GM12865 (cell line): ENCODE data around the gene POLE.

Experiments used
- DNase-seq: peaks from one replicate; pipeline ENCODE4 v3.0.0; 2010; ENCODE audit warnings: low read depth
- H3K4me3 ChIP-seq: 2 replicates; pipeline ENCODE4 v1.5.1; 2011; ENCODE audit warnings: mild to moderate bottlenecking, low read depth, low read length, control low read depth
- TF ChIP-seq, protein P1 (sequence below): IDR thresholded peaks from 2 replicates; pipeline ENCODE4 v1.5.1; 2011; ENCODE audit warnings: low read length, control low read depth, low read depth, inconsistent platforms; ENCODE audit not compliant: insufficient read depth; ENCODE audit errors: missing control alignments

POLE gene

DNA sequence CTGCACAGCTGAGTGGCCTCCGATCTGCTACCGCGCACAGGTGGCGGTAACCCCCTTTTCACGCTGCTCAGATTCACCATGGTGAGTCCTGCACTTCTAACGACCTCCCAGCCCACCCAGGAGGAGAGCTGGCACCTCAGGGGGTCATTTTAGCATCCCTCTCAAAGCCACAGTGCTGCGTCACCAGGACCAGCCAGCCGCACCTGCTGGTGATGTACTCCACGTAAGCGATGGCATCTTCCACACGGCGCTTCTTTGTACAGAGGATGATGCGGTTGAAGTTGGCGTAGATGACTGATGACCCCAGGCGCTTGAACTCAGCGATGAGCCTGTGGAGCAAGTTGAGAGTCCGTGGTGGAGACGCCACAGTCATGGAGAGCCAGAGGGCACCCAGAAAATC is 49.3 kb downstream of the POLE start:
- TF ChIP-seq, protein P1, sequence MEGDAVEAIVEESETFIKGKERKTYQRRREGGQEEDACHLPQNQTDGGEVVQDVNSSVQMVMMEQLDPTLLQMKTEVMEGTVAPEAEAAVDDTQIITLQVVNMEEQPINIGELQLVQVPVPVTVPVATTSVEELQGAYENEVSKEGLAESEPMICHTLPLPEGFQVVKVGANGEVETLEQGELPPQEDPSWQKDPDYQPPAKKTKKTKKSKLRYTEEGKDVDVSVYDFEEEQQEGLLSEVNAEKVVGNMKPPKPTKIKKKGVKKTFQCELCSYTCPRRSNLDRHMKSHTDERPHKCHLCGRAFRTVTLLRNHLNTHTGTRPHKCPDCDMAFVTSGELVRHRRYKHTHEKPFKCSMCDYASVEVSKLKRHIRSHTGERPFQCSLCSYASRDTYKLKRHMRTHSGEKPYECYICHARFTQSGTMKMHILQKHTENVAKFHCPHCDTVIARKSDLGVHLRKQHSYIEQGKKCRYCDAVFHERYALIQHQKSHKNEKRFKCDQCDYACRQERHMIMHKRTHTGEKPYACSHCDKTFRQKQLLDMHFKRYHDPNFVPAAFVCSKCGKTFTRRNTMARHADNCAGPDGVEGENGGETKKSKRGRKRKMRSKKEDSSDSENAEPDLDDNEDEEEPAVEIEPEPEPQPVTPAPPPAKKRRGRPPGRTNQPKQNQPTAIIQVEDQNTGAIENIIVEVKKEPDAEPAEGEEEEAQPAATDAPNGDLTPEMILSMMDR = no peak
- H3K4me3 ChIP-seq = no peak overlapping the region
- no peak for DNase-seq

DNA sequence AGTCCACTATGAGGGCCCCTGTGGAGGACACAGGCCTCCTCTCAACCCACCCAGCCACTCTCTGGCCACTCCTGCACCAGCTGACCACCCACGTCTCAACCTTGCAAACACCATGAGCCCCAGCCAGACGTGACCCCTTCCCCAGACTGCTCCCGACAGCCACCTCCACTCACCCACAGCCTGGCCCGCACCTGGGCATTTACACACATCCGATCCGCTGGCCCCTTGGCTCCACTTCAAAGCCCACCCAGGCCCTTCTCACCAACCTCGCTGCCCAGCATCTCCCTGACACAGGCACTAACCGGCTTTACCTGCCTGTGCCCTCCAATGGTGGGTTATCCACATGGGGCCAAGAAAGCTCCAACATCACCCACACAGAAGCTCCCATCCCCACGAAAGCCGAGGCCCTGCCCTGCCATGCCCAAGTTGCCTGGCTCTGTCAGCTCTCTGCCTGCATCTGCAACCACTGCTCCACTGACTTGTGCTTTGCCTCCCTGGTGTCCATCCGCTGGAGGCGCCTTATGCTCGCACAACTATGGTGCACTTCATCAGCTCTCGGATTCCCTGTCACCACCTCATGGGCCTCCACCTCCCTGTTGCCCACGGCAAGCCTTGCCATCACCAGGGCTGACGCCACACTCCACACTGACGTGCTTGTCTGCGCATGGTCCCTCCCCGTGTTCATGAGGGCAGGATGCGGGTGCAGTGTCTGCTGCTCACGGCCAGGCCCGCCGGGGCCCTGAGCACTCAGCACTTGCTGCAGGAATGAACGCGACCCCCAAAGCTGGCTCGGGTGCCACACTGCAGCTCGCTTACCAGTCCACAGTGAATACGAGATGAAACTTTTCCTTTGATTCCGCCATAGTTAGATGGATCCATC is 51.8 kb downstream of the POLE start:
- TF ChIP-seq, protein P1 = no peak
- H3K4me3 ChIP-seq = no peak overlapping the region
- DNase-seq = no peak

DNA sequence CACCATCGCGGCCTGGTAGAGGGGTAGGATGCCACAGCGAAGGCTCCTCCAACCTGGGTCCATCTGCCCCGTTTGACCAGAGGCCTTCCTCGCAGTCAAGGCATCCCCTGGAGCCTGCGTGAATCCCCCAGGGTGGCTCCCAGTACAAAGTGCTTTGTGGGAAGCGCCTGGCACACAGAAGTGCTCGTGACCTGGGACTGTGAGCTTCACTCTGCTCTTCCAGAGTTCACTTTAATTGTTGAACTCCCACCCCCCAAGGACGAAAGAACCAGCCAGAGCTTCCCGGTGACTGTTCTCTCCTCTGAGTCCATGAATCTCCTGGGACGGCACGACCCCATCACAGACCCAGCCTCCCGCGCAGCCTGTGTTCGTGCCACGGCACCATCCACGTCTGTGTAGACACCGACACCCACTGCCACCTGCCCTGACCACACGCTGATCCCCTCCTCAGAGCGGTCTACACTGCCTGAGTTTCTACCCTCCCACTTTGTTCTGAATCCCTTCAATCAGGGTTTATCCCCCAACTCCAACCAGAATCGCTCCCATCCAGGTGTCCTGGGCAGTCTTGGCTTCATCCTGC is 52.6 kb downstream of the POLE start:
- TF ChIP-seq, protein P1 = no peak
- no peak overlapping the region for H3K4me3 ChIP-seq
- DNase-seq = no peak

DNA sequence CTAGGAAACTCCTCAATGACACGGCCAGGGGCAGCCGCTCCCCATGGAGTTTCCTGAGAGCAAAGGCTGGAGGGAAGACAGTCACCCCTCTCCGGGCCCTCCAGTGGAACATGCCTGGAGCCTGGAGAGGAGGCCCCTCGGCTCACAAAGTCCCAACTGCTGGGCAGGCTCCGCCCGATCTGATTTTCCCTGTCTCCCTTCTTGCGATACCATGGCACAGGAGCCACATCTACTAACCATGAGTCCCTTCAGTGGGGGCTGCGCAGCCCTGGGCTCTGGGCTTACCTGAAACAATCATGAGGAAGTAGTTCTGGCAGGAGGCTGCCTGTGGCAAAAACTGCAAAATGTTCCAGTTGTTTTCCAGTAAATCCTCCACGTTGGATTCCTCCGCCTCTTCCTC is 53.2 kb downstream of the POLE start:
- TF ChIP-seq, protein P1 = no peak
- DNase-seq = no peak
- no peak overlapping the region for H3K4me3 ChIP-seq

DNA sequence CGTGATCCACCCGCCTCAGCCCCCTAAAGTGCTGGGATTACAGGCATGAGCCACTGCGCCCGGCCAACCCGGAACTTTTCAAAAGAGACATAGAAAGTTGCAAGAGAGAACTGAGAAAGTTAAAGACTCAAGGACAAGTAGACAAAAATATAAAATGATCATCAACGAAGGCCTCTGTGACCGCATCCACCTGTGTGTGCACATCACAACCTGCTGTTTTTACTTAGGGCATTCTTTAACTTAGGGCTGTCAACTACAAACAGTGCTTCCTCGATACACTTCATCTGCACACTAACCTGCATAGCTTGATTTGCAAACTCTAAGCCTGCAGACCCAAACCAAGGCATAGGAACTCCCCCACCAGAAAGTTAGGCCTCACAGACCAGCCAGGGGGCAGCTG is 53.7 kb downstream of the POLE start:
- no peak for DNase-seq
- TF ChIP-seq, protein P1 = no peak
- no peak overlapping the region for H3K4me3 ChIP-seq

DNA sequence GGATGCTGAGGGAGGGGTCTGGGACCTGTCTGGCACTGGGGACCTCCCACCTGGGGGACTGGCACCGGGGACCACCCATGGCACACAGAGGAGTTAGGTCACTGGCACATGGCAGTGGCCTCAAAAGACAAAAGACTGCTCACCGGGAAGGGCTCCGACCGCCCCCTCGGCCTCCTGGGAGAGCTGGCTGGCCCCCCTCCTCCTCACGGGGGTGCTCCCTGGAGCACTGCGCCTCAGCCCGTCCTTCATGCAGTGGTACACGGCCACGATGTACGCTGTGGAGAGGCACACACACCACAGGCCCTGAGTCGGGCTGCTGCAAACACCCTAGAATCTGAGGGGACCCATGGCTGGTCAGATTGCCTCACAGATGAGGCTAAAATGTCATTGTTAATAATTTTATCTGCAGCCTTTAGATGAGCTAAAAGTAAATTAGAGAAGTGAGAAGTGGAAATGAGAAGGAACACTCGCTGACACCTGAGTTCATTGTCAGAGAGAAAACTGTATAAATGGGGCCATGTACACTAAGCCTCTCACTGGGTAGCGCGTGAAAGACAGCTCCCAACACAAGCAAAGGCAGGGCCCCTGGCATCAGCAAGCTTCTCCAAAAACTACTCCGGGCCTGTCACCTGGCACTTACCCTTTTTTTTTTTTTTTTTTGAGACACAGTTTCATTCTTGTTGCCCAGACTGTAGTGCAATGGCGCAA is 54.5 kb downstream of the POLE start:
- TF ChIP-seq, protein P1 = no peak
- DNase-seq = no peak
- H3K4me3 ChIP-seq = no peak overlapping the region
